ENCODE data around the gene DPPA3. TPM values are rescaled to one million over a fixed set of nuclear protein-coding genes. Genes with fewer than 3 reads are reported as not detected.

The DPPA3 gene
- not detected in 2 replicates for total RNA-seq

DNA sequence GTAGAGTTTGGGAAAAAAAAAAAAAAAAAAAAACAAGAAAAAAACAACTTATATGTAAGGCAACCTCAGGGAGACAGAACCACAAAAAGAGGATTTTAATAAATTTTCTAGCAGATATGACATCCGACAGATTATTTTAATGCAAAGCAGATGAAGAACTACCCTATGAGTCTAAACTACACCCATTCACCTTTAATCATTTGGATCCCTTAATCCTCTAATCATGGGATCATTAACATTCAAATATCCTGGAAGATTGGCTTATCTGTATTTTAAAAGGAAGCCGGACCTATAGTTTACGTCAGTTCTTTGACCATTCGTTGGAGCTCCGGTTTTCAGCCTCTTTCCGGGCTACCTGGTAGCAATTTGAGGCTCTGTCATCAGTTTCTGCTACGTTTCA is at the start of gene DPPA3:
DPPA3 (plus strand) TSS at position 301 of the 400 bp plus-strand sequence. CDS start 138 bp downstream, outside the sequence.
- Histone ChIP-seq H3K4me1 (ENCODE audit: insufficient read depth, low read length) (no peaks in the 10 kb centered on the region), H3K4me2 (ENCODE audit: insufficient read depth, low read length) (no peak within 1 kb of the TSS), H3K27me3 (ENCODE audit: insufficient read depth, low read length) (no peaks in the 10 kb centered on the region), H3K36me3 (ENCODE audit: insufficient read depth, low read length) (no peaks in the 10 kb centered on the region), H3K79me2 (ENCODE audit: insufficient read depth, low read length) (no peaks in the 10 kb centered on the region), H4K20me1 (ENCODE audit: insufficient read depth, low read length) (no peaks in the 10 kb centered on the region), H3K9me3 (ENCODE audit: low read depth, low read length) (no peaks in the 10 kb centered on the region), H2AFZ (ENCODE audit: low read length) (no peak within 1 kb of the TSS), H3K4me3 (ENCODE audit: insufficient read depth, low read length) (no peak within 1 kb of the TSS), H3K27ac (ENCODE audit: low read depth, low read length) (no peak within 1 kb of the TSS)
- no peak for DNase-seq (ENCODE audit: insufficient read length, low spot score, missing footprints)
- TF ChIP-seq, protein P1, sequence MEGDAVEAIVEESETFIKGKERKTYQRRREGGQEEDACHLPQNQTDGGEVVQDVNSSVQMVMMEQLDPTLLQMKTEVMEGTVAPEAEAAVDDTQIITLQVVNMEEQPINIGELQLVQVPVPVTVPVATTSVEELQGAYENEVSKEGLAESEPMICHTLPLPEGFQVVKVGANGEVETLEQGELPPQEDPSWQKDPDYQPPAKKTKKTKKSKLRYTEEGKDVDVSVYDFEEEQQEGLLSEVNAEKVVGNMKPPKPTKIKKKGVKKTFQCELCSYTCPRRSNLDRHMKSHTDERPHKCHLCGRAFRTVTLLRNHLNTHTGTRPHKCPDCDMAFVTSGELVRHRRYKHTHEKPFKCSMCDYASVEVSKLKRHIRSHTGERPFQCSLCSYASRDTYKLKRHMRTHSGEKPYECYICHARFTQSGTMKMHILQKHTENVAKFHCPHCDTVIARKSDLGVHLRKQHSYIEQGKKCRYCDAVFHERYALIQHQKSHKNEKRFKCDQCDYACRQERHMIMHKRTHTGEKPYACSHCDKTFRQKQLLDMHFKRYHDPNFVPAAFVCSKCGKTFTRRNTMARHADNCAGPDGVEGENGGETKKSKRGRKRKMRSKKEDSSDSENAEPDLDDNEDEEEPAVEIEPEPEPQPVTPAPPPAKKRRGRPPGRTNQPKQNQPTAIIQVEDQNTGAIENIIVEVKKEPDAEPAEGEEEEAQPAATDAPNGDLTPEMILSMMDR (IDR thresholded peaks at IDR 0.05; ENCODE audit: extremely low read depth, low read depth, low read length): no peak

DNA sequence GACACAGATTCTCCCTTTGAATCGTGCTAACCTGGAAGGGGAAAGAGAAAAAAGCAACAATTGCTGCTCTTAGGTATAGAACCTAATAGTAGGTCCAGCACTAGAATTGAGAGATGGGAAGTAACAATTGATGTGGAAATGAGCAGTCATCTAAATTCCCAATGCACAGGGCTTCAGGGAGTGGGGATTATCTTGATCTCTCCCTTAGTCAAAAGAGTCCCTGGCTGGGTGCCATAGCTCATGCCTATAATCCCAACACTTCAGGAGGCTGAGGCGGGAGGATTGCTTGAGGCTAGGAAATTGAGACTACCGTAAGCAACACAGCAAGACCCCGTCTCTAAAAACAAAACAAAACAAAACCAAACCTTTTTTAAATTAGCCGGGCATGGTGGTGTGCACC is 49.5 kb upstream of the DPPA3 start:
- Histone ChIP-seq H3K27ac (ENCODE audit: low read depth, low read length) (no peak overlapping the region), H3K4me2 (ENCODE audit: insufficient read depth, low read length) (no peak overlapping the region), H3K4me3 (ENCODE audit: insufficient read depth, low read length) (no peak overlapping the region), H3K9me3 (ENCODE audit: low read depth, low read length) (no peaks in the 10 kb centered on the region), H3K79me2 (ENCODE audit: insufficient read depth, low read length) (no peaks in the 10 kb centered on the region), H2AFZ (ENCODE audit: low read length) (no peak overlapping the region), H3K4me1 (ENCODE audit: insufficient read depth, low read length) (no peaks in the 10 kb centered on the region), H4K20me1 (ENCODE audit: insufficient read depth, low read length) (no peaks in the 10 kb centered on the region), H3K27me3 (ENCODE audit: insufficient read depth, low read length) (no peaks in the 10 kb centered on the region), H3K36me3 (ENCODE audit: insufficient read depth, low read length) (no peaks in the 10 kb centered on the region)
- TF ChIP-seq, protein P1 (IDR thresholded peaks at IDR 0.05; ENCODE audit: extremely low read depth, low read depth, low read length): no peak
- no peak for DNase-seq (ENCODE audit: insufficient read length, low spot score, missing footprints)

GRCh38 chr12:7666595-7666994 is 44.6 kb upstream of the DPPA3 start:
- Histone ChIP-seq H3K36me3 (ENCODE audit: insufficient read depth, low read length) (no peaks in the 10 kb centered on the region), H3K9me3 (ENCODE audit: low read depth, low read length) (no peaks in the 10 kb centered on the region), H3K27ac (ENCODE audit: low read depth, low read length) (no peak overlapping the region), H3K4me3 (ENCODE audit: insufficient read depth, low read length) (no peak overlapping the region), H3K4me2 (ENCODE audit: insufficient read depth, low read length) (no peak overlapping the region), H3K4me1 (ENCODE audit: insufficient read depth, low read length) (no peaks in the 10 kb centered on the region), H3K27me3 (ENCODE audit: insufficient read depth, low read length) (no peaks in the 10 kb centered on the region), H4K20me1 (ENCODE audit: insufficient read depth, low read length) (no peaks in the 10 kb centered on the region), H2AFZ (ENCODE audit: low read length) (no peak overlapping the region), H3K79me2 (ENCODE audit: insufficient read depth, low read length) (no peaks in the 10 kb centered on the region)
- peak; percentile 42 for DNase-seq (ENCODE audit: insufficient read length, low spot score, missing footprints)
- TF ChIP-seq, protein P1 (IDR thresholded peaks at IDR 0.05; ENCODE audit: extremely low read depth, low read depth, low read length): no peak

GRCh38 chr12:7667125-7667524 is 44.1 kb upstream of the DPPA3 start:
- Histone ChIP-seq H3K27ac (ENCODE audit: low read depth, low read length) (no peak overlapping the region), H3K4me3 (ENCODE audit: insufficient read depth, low read length) (no peak overlapping the region), H3K27me3 (ENCODE audit: insufficient read depth, low read length) (no peaks in the 10 kb centered on the region), H2AFZ (ENCODE audit: low read length) (no peak overlapping the region), H3K4me2 (ENCODE audit: insufficient read depth, low read length) (no peak overlapping the region), H3K9me3 (ENCODE audit: low read depth, low read length) (no peaks in the 10 kb centered on the region), H4K20me1 (ENCODE audit: insufficient read depth, low read length) (no peaks in the 10 kb centered on the region), H3K79me2 (ENCODE audit: insufficient read depth, low read length) (no peaks in the 10 kb centered on the region), H3K36me3 (ENCODE audit: insufficient read depth, low read length) (no peaks in the 10 kb centered on the region), H3K4me1 (ENCODE audit: insufficient read depth, low read length) (no peaks in the 10 kb centered on the region)
- TF ChIP-seq, protein P1 (IDR thresholded peaks at IDR 0.05; ENCODE audit: extremely low read depth, low read depth, low read length): peak; percentile 23
- peak; percentile 74 for DNase-seq (ENCODE audit: insufficient read length, low spot score, missing footprints)
